Esophagus squamous epithelium (tissue), 4 donors: ENCODE results near the gene NCAM1.

ENCODE experiments used
- POLR2A ChIP-seq, 4 donors: fragments of 450-650 bp; IDR thresholded peaks; one replicate each; pipeline ENCODE4 v1.6.1; 2017; ENCODE audit warnings: antibody characterized with exemption in 4 of 4, mild to moderate bottlenecking in 4 of 4, moderate library complexity in 3 of 4
- TF ChIP-seq, protein P1 (sequence below), 6 experiments: fragments of 450-650 bp in 4 of 6; fragments of 200-600 bp in 2 of 6; sonication (generic) in 2 of 6; IDR thresholded peaks; one replicate each; pipeline ENCODE4 v1.5.1; 2016 to 2019; ENCODE audit warnings: antibody characterized with exemption in 6 of 6, mild to moderate bottlenecking in 4 of 6, moderate library complexity in 4 of 6

- no peak for TF ChIP-seq POLR2A (IDR thresholded peaks at IDR 0.05)
- TF ChIP-seq, protein P1, sequence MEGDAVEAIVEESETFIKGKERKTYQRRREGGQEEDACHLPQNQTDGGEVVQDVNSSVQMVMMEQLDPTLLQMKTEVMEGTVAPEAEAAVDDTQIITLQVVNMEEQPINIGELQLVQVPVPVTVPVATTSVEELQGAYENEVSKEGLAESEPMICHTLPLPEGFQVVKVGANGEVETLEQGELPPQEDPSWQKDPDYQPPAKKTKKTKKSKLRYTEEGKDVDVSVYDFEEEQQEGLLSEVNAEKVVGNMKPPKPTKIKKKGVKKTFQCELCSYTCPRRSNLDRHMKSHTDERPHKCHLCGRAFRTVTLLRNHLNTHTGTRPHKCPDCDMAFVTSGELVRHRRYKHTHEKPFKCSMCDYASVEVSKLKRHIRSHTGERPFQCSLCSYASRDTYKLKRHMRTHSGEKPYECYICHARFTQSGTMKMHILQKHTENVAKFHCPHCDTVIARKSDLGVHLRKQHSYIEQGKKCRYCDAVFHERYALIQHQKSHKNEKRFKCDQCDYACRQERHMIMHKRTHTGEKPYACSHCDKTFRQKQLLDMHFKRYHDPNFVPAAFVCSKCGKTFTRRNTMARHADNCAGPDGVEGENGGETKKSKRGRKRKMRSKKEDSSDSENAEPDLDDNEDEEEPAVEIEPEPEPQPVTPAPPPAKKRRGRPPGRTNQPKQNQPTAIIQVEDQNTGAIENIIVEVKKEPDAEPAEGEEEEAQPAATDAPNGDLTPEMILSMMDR (IDR thresholded peaks at IDR 0.05), result no peak
Observed at GRCh38 chr11:113277907-113278306, 316.7 kb downstream of the NCAM1 start.
